ENCODE data around the gene DACH1.

DACH1 gene

GRCh38 chr13:71618159-71618558, 248.8 kb downstream of the DACH1 start (continued):
- TF ChIP-seq, protein P1, sequence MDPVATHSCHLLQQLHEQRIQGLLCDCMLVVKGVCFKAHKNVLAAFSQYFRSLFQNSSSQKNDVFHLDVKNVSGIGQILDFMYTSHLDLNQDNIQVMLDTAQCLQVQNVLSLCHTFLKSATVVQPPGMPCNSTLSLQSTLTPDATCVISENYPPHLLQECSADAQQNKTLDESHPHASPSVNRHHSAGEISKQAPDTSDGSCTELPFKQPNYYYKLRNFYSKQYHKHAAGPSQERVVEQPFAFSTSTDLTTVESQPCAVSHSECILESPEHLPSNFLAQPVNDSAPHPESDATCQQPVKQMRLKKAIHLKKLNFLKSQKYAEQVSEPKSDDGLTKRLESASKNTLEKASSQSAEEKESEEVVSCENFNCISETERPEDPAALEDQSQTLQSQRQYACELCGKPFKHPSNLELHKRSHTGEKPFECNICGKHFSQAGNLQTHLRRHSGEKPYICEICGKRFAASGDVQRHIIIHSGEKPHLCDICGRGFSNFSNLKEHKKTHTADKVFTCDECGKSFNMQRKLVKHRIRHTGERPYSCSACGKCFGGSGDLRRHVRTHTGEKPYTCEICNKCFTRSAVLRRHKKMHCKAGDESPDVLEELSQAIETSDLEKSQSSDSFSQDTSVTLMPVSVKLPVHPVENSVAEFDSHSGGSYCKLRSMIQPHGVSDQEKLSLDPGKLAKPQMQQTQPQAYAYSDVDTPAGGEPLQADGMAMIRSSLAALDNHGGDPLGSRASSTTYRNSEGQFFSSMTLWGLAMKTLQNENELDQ (tag by site-specific recombination; IDR thresholded peaks at IDR 0.05; ENCODE audit: low read depth), result no peak
- no peak for TF ChIP-seq ZNF169 (tag by site-specific recombination; IDR thresholded peaks at IDR 0.05)

- no peaks in the 10 kb centered on the region for H3K4me1 ChIP-seq (ENCODE audit: control insufficient read depth, insufficient read depth, low read length)
- POLR2A ChIA-PET, result no interaction called here
- CTCF ChIA-PET, result no interaction called here
- no peak overlapping the region for H3K4me3 ChIP-seq (ENCODE audit: low read depth, low read length)
- TF ChIP-seq PRDM4 (tag by site-specific recombination; IDR thresholded peaks at IDR 0.05) (no peak), TRIM28 (IDR thresholded peaks at IDR 0.05; ENCODE audit: borderline replicate concordance, low read length) (no peak), RBAK (tag by site-specific recombination; IDR thresholded peaks at IDR 0.05) (no peak), ZNF670 (tag by site-specific recombination; IDR thresholded peaks at IDR 0.05; ENCODE audit: low read depth) (no peak), ZNF571 (tag by site-specific recombination; IDR thresholded peaks at IDR 0.05) (no peak), YY1 (tag by site-specific recombination; IDR thresholded peaks at IDR 0.05) (no peak), SP2 (tag by site-specific recombination; IDR thresholded peaks at IDR 0.05) (no peak), ZIC2 (tag by site-specific recombination; IDR thresholded peaks at IDR 0.05) (no peak), ZBTB7A (tag by site-specific recombination; IDR thresholded peaks at IDR 0.05; ENCODE audit: low read depth) (no peak), ZNF146 (tag by site-specific recombination; IDR thresholded peaks at IDR 0.05) (no peak), HOXD13 (CRISPR knock-in tag; IDR thresholded peaks at IDR 0.05; ENCODE audit: borderline replicate concordance) (no peak), GLIS1 (tag by site-specific recombination; IDR thresholded peaks at IDR 0.05) (no peak), KLF8 (tag by site-specific recombination; IDR thresholded peaks at IDR 0.05) (no peak), ZNF624 (tag by site-specific recombination; IDR thresholded peaks at IDR 0.05) (no peak), ZNF514 (tag by site-specific recombination; IDR thresholded peaks at IDR 0.05) (no peak), ZNF521 (tag by site-specific recombination; IDR thresholded peaks at IDR 0.05) (no peak), GLI4 (tag by site-specific recombination; IDR thresholded peaks at IDR 0.05) (no peak)
- TF ChIP-seq, protein P2, sequence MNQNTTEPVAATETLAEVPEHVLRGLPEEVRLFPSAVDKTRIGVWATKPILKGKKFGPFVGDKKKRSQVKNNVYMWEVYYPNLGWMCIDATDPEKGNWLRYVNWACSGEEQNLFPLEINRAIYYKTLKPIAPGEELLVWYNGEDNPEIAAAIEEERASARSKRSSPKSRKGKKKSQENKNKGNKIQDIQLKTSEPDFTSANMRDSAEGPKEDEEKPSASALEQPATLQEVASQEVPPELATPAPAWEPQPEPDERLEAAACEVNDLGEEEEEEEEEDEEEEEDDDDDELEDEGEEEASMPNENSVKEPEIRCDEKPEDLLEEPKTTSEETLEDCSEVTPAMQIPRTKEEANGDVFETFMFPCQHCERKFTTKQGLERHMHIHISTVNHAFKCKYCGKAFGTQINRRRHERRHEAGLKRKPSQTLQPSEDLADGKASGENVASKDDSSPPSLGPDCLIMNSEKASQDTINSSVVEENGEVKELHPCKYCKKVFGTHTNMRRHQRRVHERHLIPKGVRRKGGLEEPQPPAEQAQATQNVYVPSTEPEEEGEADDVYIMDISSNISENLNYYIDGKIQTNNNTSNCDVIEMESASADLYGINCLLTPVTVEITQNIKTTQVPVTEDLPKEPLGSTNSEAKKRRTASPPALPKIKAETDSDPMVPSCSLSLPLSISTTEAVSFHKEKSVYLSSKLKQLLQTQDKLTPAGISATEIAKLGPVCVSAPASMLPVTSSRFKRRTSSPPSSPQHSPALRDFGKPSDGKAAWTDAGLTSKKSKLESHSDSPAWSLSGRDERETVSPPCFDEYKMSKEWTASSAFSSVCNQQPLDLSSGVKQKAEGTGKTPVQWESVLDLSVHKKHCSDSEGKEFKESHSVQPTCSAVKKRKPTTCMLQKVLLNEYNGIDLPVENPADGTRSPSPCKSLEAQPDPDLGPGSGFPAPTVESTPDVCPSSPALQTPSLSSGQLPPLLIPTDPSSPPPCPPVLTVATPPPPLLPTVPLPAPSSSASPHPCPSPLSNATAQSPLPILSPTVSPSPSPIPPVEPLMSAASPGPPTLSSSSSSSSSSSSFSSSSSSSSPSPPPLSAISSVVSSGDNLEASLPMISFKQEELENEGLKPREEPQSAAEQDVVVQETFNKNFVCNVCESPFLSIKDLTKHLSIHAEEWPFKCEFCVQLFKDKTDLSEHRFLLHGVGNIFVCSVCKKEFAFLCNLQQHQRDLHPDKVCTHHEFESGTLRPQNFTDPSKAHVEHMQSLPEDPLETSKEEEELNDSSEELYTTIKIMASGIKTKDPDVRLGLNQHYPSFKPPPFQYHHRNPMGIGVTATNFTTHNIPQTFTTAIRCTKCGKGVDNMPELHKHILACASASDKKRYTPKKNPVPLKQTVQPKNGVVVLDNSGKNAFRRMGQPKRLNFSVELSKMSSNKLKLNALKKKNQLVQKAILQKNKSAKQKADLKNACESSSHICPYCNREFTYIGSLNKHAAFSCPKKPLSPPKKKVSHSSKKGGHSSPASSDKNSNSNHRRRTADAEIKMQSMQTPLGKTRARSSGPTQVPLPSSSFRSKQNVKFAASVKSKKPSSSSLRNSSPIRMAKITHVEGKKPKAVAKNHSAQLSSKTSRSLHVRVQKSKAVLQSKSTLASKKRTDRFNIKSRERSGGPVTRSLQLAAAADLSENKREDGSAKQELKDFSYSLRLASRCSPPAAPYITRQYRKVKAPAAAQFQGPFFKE (tag by site-specific recombination; IDR thresholded peaks at IDR 0.05; ENCODE audit: borderline replicate concordance), result no peak
- TF ChIP-seq, protein P3, sequence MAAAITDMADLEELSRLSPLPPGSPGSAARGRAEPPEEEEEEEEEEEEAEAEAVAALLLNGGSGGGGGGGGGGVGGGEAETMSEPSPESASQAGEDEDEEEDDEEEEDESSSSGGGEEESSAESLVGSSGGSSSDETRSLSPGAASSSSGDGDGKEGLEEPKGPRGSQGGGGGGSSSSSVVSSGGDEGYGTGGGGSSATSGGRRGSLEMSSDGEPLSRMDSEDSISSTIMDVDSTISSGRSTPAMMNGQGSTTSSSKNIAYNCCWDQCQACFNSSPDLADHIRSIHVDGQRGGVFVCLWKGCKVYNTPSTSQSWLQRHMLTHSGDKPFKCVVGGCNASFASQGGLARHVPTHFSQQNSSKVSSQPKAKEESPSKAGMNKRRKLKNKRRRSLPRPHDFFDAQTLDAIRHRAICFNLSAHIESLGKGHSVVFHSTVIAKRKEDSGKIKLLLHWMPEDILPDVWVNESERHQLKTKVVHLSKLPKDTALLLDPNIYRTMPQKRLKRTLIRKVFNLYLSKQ (tag by site-specific recombination; IDR thresholded peaks at IDR 0.05; ENCODE audit: borderline replicate concordance), result no peak
- no peaks in the 10 kb centered on the region for H3K36me3 ChIP-seq (ENCODE audit: control insufficient read depth in 2 of 2, insufficient read depth in 1 of 2, low read length in 2 of 2)
- H3K9me3 ChIP-seq (ENCODE audit: control insufficient read depth, insufficient read depth, low read depth, low read length), result no peaks in the 10 kb centered on the region
- no peak overlapping the region for H3K27ac ChIP-seq (ENCODE audit: extremely low read depth, low read depth, low read length)
Measured at GRCh38 chr13:71617265-71617664, 249.7 kb downstream of the DACH1 start.
